T-helper 22 cell (primary cell): ENCODE measurements around the gene DAB2.

Experiments
- DNase-seq: peaks from one replicate; pipeline ENCODE4 v3.0.0-alpha.2; 2020; ENCODE audit warnings: low read depth

DAB2 gene

DNA sequence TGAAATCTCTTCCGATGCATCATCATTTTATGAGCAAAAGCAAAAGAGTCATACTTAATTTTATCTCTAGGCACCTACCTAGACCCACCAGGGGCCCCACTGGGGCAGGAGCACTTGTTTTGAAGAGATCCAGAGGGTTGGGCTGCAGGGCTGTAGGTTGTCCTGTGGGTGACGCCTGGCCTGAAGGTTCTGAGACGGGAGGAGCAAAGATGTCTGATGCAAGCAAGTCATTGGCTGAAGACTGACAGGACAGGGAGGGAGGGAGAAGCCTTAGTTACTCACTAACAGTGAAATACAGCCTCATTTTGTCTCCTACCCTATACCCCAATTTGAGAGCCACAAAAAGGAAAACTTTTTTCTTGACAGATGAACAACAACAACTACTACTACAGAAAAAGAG, 43.4 kb downstream of the DAB2 start:
- no peak for DNase-seq

- no peak for DNase-seq
These were observed 45.1 kb downstream of the DAB2 start for GRCh38 chr5:39379693-39380092.

GRCh38 chr5:39377613-39378012, 47.2 kb downstream of the DAB2 start:
- DNase-seq: no peak

- DNase-seq: no peak
These were observed 48.5 kb downstream of the DAB2 start for GRCh38 chr5:39376293-39376714.

GRCh38 chr5:39373791-39374190, 51.0 kb downstream of the DAB2 start:
- no peak for DNase-seq

DNA sequence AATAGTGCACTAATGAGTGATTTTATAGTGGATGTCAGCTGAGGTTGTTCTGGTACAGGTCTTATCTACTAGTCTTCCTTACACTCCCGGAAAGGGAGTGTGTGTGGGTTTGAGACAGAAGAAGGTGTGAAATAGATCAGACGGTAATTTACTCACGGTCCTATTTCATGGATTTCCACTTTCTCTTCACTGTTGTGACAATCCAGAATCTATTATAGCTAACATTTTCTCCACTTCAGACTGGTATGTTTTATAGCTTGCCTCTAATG, 53.5 kb downstream of the DAB2 start:
- DNase-seq: no peak

DNA sequence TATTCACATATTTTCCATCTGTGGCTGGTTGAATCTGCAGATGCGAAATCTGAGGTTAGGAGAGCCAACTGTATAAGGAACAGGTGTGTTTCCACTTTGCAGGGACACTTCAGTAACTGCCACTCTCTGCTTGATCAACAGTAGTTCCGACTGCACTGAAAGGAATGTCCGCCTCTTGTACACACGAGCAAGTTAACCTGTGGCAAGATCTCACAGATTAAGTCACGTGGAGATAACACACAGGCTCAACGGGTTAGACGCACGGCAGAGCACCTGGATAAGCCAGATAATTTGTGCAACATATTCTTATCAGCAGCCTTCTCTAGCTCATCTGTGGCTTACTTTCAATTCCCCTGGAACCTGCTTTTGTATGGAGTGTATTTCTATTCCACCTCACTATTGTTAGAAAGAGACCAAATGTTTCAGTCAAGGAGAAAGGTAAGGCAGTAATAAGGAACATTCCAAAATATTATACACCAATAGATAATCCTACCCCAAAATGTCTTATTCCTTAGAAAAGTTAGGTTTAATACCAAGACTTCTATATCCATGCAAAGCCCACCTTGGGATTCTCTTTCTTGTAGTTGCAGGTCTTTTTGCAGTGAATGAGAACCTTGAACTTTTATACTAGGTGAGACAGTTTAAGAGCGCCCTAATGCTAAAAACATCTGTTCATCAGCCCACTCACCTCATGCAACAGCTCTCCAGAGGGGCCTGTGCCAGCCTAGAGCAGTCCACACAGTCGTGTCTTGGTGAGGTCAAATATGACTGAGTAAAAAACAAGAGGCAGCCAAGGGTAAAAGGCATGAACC, 54.0 kb downstream of the DAB2 start:
- DNase-seq: no peak

DNA sequence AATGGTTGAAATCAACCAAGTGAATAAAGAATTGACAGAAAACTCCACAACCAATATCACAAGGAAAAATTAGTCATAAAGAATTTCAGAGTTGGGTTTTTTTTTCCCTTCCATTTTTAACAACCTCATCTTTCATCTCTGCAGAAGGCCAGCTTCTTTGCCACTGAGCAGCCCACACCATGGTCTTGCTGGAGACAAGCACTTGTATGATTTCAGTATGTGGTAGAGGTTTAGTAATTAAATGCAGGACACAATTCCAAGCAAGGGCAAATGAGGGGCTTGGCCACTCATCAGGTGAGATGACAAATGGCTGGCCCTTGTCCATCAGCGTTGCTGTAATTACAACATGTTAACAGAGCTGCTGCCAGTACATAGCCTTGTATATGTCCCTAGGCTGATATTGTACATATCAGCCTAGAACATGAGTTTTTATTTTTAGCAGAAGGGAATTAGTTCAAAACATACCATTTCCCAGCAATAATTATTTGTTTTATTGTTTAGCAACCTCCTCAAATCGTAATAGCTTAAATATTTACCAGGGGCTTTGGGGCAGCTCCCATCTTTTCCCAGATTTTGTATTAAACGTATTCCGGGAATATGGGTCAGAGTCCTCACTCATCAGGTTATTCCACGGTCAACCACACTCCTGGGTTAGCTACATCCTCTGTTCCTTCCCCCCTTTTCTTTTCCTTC, 55.5 kb downstream of the DAB2 start:
- DNase-seq: no peak

DNA sequence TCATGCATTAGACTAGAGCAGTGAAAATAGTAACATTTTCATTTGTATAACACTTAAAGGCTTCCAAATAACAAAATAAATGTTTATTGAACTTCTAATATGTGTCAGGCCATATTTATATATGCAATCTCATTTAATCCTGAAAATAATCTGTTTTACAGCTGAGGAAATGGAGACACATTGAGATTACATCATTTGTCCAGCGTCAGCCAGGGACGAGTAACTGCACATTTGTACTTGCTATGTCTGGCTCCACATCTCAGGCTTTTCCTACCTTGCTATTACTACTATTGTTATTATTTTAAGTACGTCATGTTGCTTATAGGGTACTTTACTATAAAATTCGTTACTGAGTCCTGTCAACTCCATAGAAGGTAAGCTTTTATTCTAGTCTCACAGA, 56.7 kb downstream of the DAB2 start:
- no peak for DNase-seq

DNA sequence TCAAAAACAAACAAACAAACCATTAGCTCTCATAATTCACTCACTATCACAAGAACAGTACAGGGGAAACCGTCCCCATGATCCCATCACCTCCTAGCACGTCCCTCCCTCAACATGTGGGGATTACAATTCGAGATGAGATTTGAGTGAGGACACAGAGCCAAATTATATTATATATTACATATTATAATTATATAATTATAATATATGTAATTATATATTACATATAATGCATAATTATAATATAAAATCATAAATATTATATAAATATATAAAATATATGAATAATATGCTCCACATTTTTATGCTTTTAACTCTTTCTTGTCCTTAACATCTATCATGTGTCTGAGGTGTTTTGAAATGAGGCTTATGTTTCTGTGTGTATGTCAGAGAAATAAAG, 57.1 kb downstream of the DAB2 start:
- no peak for DNase-seq

DNA sequence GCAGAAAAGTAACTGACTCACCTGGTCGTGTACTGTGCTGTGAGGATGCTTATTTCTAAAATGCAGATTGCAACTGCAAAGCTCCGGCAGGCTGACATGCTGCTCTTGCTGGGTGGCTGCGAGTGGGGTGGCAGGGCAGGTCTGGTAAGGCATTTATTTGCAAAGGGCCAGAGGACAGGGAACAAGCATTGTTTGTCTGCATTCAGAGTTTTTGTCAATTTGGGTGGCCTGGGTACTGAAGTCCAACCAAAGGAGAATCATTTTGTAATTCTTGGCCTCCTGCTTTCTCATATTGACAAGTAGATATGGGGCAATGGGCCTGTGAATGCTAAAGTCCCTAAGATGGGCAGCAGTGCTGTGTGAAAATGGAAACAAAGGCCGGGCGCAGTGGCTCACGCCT, 60.4 kb downstream of the DAB2 start, which contains the start of gene C9:
C9 (minus strand) TSS at position 129 of the 400 bp plus-strand sequence; CDS start at position 98, 31 bp downstream.
- no peak for DNase-seq

DNA sequence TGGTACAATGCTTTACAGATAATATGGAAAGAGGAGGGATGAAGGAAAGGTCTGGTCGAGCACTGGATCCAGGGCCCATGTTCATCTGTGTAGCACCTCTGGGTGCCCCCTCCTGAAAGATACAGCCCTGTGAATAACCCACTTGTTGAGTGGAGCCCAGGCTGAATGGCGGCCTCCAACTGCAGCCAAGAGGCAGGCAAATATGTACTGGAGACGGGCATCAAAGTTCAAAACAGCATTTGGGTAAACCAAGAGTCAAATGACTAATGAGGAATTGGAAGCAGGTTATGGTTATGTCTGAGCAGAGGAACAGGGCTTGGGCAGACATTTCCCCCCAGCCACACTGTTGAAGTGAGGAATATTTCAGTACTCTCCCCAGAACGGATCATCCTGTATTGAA, 61.6 kb downstream of the DAB2 start:
- no peak for DNase-seq

GRCh38 chr5:39362646-39363045, 62.1 kb downstream of the DAB2 start:
- no peak for DNase-seq

GRCh38 chr5:39361306-39361705, 63.5 kb downstream of the DAB2 start:
- no peak for DNase-seq

- DNase-seq: no peak
These were observed 64.2 kb downstream of the DAB2 start for GRCh38 chr5:39360471-39361111.

DNA sequence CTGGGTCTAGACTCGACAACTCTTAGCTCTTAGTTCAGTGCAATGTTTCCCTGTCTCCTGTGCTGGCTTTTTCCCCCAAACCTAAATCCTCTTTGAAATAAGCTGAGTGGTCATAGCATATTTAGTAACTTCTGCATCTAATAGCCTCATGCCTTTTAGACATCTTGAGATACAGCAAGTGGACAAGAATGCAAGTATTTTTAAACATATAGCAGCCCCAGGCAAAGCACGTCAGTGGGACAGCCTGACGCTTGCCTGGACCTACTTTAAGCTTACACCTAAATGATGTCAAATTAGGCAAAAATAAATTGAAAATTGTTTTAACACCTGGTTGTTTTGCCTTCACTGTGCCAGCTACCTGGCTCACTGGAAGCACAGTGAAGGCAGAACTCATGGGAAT, 68.5 kb downstream of the DAB2 start:
- DNase-seq: no peak

DNA sequence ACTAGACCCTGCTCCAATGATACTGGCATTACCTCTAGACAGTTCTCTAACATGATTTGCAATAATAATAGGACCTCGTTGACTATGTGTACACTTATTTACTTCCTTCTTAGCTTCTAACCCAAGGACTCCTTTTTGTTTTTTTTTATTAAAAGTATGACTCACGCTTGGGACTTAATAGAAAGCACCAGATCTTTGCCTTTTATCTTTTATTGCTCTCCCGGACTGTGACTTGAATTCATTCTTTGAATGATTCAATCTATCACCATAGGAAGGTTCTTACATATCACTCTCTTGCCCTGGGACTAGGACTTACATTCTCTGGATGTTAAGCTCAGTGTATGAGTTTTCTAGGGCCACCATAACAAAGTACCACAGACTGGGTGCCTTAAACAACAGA, 69.5 kb downstream of the DAB2 start:
- DNase-seq: no peak

DNA sequence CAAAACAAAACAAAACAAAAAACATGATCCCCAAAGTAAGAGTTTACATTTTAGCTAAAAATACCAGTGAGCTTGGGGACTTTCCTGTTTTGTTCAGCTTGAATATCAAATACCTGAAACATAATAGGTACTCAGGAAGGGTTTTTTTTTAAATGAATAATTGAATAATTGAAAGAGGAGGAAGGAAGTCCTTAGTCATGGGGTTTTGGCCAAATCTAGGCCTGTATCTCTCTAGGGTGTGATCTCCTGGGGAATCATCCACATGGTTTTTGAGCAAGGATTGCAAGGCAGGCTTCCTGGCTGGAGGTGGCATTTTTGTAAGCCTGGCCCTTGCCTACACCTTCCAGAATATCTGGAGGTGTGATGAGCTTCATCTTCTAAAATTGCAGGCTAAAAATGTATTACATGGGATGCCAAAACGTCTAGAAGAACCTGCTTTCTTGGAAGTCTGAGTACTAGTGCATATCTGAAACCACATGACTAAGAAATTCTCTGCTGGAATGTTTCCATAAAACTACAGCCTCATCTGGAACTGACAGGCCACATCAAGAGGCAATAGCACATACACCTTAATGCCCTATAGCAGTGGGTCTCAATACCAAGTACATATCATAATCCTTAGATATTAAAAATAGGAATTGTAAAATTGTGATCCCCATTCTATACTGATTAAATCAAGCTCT, 70.9 kb downstream of the DAB2 start:
- no peak for DNase-seq

DNA sequence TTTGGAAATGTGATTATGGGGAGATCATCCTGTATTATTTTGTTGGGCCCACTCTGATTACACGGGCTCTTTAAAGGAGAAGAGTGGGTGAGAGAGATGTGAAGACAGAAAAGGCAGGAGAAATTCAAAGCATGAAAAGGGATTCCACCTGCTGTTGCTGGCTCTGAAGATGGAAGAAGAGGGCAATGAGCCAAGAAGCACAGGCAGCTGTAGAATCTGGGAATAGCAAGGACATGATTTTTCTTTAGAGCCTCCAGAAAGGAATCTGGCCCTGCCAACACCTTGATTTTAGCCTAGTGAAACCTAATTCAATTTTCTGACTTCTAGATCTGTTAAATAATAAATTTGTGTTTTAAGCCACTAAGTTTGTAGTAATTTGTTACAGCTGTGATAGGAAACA, 71.8 kb downstream of the DAB2 start:
- no peak for DNase-seq

- no peak for DNase-seq
These were observed 72.6 kb downstream of the DAB2 start for GRCh38 chr5:39352170-39352569.

DNA sequence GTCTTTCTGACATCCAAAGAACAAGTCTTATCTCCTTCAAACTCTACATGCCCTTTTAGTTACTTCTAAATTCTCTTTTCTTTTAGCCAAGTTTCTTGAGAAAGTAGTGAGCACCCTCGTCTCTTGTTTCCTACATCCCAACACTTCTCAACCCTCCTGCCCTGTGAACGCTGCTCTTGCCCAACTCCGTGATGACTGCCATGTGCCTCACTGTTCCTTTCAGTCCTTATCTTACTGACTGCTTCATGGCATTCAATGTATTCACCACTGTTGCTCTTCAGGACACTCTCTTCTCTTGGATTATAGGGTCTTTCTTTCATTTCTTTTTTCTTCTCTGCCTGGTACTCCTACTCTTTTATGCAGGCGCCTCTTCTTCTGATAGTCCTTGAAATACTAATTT, 75.3 kb downstream of the DAB2 start:
- DNase-seq: no peak

DNA sequence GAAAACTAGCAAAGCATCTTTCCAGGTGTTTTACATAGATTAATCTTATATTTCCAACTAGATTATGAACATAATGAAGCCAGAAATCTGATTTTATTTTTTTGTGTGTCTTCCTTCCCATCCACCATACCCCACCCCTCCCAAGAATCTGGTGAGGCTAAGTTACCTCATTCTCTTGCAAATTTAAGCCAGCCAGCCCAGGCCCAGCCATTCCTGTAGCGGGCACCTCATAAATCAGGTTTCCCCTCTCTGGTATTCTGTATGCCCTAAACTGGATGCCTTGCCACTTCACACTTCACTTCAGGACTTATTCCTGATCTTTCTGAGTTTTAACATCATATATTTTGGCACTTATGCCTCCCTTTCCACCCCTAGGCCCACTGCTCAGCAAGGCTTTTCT, 82.3 kb downstream of the DAB2 start:
- DNase-seq: no peak

DNA sequence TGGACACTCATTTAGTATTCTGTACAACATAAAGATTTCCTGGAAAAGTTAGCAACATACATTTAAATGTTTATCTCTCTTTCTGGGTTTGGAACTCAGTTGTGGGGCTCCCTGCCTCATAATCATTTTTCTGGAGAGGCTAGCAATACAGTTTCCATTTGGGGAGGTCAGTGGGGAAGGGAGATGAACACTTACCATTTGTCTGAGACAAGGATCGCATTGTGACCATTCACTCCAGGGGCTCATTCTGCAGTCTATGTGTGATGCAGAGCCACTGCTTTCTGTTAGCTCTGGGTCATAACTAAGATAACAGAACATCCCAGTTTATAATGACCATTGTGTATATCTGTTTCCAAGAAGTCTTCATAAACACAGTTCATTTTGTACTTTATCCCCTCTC, 82.9 kb downstream of the DAB2 start:
- DNase-seq: no peak
